Common myeloid progenitor, CD34-positive (primary cell): Measurements from ENCODE around the gene STPG1.

Experiments
- CTCF ChIA-PET: fragments of 350-600 bp; sonication (Branson Sonifier 250); formaldehyde crosslinking; loops from one replicate; lab custom pipeline; 2021; ENCODE audit warnings: antibody characterized with exemption; lab: Charles Lee
- POLR2A ChIA-PET: fragments of 350-600 bp; sonication (Branson Sonifier 250); formaldehyde crosslinking; loops from one replicate; lab custom pipeline; 2021; ENCODE audit warnings: antibody characterized with exemption; lab: Charles Lee
- DNase-seq, 3 donors: peaks; one replicate each; pipeline versions ENCODE4 v3.0.0 to v3.0.0-alpha.2; 2013
- H3K27ac ChIP-seq, 2 experiments: 1 replicate in 1 of 2; 2 replicates in 1 of 2; pipeline ENCODE4 v1.7.0; 2013; ENCODE audit warnings: inconsistent platforms in 2 of 2, low read length in 2 of 2, mild to moderate bottlenecking in 2 of 2, low read depth in 1 of 2, moderate library complexity in 1 of 2; ENCODE audit not compliant: severe bottlenecking in 2 of 2, insufficient read depth in 1 of 2, poor library complexity in 1 of 2
- H3K27me3 ChIP-seq, 5 experiments: replicated peaks in 2 of 5; 1 replicate in 3 of 5; 2 replicates in 2 of 5; pipeline versions ENCODE4 v1.6.1 to v1.7.0; 2013; ENCODE audit warnings: low read length in 4 of 5, mild to moderate bottlenecking in 2 of 5, moderate library complexity in 2 of 5, inconsistent platforms in 1 of 5; ENCODE audit not compliant: insufficient read depth in 5 of 5, control insufficient read depth in 4 of 5
- H3K36me3 ChIP-seq, 4 experiments: 1 replicate in 2 of 4; 2 replicates in 2 of 4; pipeline versions ENCODE4 v1.6.1 to v1.7.0; 2013; ENCODE audit warnings: low read length in 3 of 4, control low read depth in 1 of 4, mild to moderate bottlenecking in 1 of 4; ENCODE audit not compliant: control insufficient read depth in 4 of 4, insufficient read depth in 4 of 4
- H3K4me1 ChIP-seq, 4 experiments: 1 replicate in 3 of 4; 2 replicates in 1 of 4; pipeline versions ENCODE4 v1.6.1 to v1.7.1; 2013; ENCODE audit warnings: low read length in 3 of 4, mild to moderate bottlenecking in 3 of 4, control low read depth in 1 of 4, inconsistent platforms in 1 of 4, moderate library complexity in 1 of 4; ENCODE audit not compliant: control insufficient read depth in 4 of 4, insufficient read depth in 4 of 4; ENCODE audit errors: control extremely low read depth in 1 of 4
- H3K4me3 ChIP-seq, 7 experiments: 1 replicate in 4 of 7; 2 replicates in 3 of 7; pipeline versions ENCODE4 v1.5.1 to v1.7.0; 2013; ENCODE audit warnings: mild to moderate bottlenecking in 7 of 7, low read length in 6 of 7, moderate library complexity in 6 of 7, inconsistent platforms in 2 of 7, low read depth in 2 of 7, control low read depth in 1 of 7; ENCODE audit not compliant: insufficient read depth in 4 of 7, control insufficient read depth in 1 of 7; ENCODE audit errors: extremely low read depth in 1 of 7
- H3K9me3 ChIP-seq, 5 experiments: 1 replicate in 4 of 5; 2 replicates in 1 of 5; pipeline versions ENCODE4 v1.6.1 to v1.7.1; 2013; ENCODE audit warnings: low read length in 4 of 5, mild to moderate bottlenecking in 2 of 5, inconsistent platforms in 1 of 5, low read depth in 1 of 5, moderate library complexity in 1 of 5; ENCODE audit not compliant: control insufficient read depth in 4 of 5, insufficient read depth in 2 of 5; ENCODE audit errors: control extremely low read depth in 1 of 5
- WGBS: methylation state at CpG from one replicate; pipeline ENCODE4 v1.1.5; 2013; ENCODE audit not compliant: insufficient coverage; 5-methylcytosine and 5-hydroxymethylcytosine counted together

Gene STPG1

DNA sequence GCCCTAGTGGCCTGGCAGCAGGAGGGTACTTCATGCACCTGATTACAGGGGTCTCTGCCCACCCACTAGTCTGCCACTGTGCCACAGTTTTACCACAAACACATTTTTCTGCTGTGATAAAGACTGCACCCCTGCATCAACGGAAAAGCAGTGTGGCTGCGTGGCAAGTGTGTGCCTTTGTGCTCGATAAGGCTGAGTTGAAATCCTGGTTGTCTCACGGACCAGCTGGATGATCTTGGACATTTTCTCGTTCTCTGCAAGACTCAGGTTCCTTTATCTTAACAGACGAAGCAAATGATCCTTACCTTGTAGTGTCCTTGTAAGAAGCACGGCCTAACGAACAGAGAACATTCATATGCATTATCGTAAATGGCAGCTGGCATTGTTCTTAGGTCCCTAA lies 84.3 kb downstream of the STPG1 start:
- 71% methylated on average over 9 of the region's 9 CpGs for WGBS
- no peak overlapping the region for H3K4me3 ChIP-seq

GRCh38 chr1:24327891-24328290 lies 85.7 kb downstream of the STPG1 start:
- WGBS: 100% methylated on average over 2 of the region's 2 CpGs

More for the DNA sequence above, 84.3 kb downstream of the STPG1 start:
- H3K27me3 ChIP-seq: peaks cover 0 to 25% (median 14%) of the 10 kb centered on the region in 5 experiments
- H3K4me1 ChIP-seq: peaks cover 0 to 10% (median 0%) of the 10 kb centered on the region in 4 experiments
- ChIA-PET CTCF (interaction anchor here (1.3 kb wide), 1 partner anchor 13 kb away, joined by 3 read pairs; no protein-coding TSS in a partner anchor), POLR2A (no interaction called here)
- H3K36me3 ChIP-seq: no peaks in the 10 kb centered on the region
- H3K9me3 ChIP-seq: no peaks in the 10 kb centered on the region
- H3K27ac ChIP-seq: no peak overlapping the region
- peak in 2 of 3 donors; percentile 54 to 79 for DNase-seq

DNA sequence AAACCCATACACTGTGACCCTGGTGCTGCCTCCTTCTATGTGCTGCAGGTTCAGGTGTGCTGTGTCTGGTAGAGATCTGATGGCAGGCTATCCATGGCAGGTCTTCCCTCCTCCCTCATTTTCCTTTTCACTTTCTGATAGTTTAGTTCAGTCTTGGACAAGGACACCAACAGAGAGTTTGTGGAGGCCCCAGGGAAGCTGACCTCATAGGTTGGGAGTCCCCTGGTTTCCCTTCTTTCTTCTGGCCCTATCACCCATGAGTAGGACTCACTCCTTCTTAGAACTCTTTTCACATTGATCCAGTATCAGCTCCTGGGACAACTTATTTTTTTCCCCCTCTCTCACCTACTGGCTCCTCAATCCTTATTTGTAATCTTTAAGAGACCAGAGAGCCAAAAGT lies 86.1 kb downstream of the STPG1 start:
- POLR2A ChIA-PET: no interaction called here
- no peaks in the 10 kb centered on the region for H3K9me3 ChIP-seq
- H3K27me3 ChIP-seq: peaks cover 0 to 43% (median 26%) of the 10 kb centered on the region in 5 experiments
- no peaks in the 10 kb centered on the region for H3K36me3 ChIP-seq
- no peak overlapping the region for H3K4me3 ChIP-seq
- DNase-seq: no peak
- H3K4me1 ChIP-seq: peaks cover 4 to 17% (median 5%) of the 10 kb centered on the region in 4 experiments
- CTCF ChIA-PET: no interaction called here
- no peak overlapping the region for H3K27ac ChIP-seq

More at GRCh38 chr1:24327891-24328290, 85.7 kb downstream of the STPG1 start:
- Histone ChIP-seq H3K36me3 (no peaks in the 10 kb centered on the region), H3K27ac (no peak overlapping the region), H3K4me1 (peaks cover 0 to 13% (median 2%) of the 10 kb centered on the region in 4 experiments), H3K27me3 (peaks cover 0 to 39% (median 23%) of the 10 kb centered on the region in 5 experiments), H3K9me3 (no peaks in the 10 kb centered on the region), H3K4me3 (no peak overlapping the region)
- ChIA-PET CTCF (no interaction called here), POLR2A (no interaction called here)
- DNase-seq: no peak

- CTCF ChIA-PET: interaction anchor here (2.5 kb wide), 1 partner anchor 10 kb away, joined by 7 read pairs; no protein-coding TSS in a partner anchor
- POLR2A ChIA-PET: no interaction called here
- no peak for DNase-seq
- Histone ChIP-seq H3K9me3 (no peaks in the 10 kb centered on the region), H3K27ac (no peak overlapping the region), H3K4me3 (no peak overlapping the region), H3K27me3 (peaks cover 0 to 60% (median 27%) of the 10 kb centered on the region in 5 experiments), H3K36me3 (no peaks in the 10 kb centered on the region), H3K4me1 (peaks cover 12 to 34% (median 21%) of the 10 kb centered on the region in 4 experiments)
- WGBS: 96% methylated on average over 6 of the region's 7 CpGs
Observed at GRCh38 chr1:24325587-24326449, 87.8 kb downstream of the STPG1 start.

- POLR2A ChIA-PET: no interaction called here
- CTCF ChIA-PET: interaction anchor here (2.5 kb wide), 1 partner anchor 11 kb away, joined by 7 read pairs; no protein-coding TSS in a partner anchor
- H3K4me1 ChIP-seq: peaks cover 12 to 36% (median 23%) of the 10 kb centered on the region in 4 experiments
- no peaks in the 10 kb centered on the region for H3K36me3 ChIP-seq
- H3K27me3 ChIP-seq: peaks cover 4 to 69% (median 29%) of the 10 kb centered on the region in 5 experiments
- WGBS: 93% methylated on average over 6 of the region's 6 CpGs
- no peaks in the 10 kb centered on the region for H3K9me3 ChIP-seq
- no peak overlapping the region for H3K27ac ChIP-seq
- peak in 1 of 3 donors; percentile 14 for DNase-seq
- no peak overlapping the region for H3K4me3 ChIP-seq
Observed at GRCh38 chr1:24324903-24325302, 88.7 kb downstream of the STPG1 start.

- H3K27me3 ChIP-seq: peaks cover 6 to 85% (median 39%) of the 10 kb centered on the region in 5 experiments
- CTCF ChIA-PET: no interaction called here
- no peak for DNase-seq
Observed at GRCh38 chr1:24323281-24323680, 90.3 kb downstream of the STPG1 start.

More at GRCh38 chr1:24323281-24323680, 90.3 kb downstream of the STPG1 start:
- H3K4me1 ChIP-seq: peaks cover 12 to 46% (median 35%) of the 10 kb centered on the region in 4 experiments
- no peak overlapping the region for H3K27ac ChIP-seq
- no peak overlapping the region for H3K4me3 ChIP-seq
- H3K36me3 ChIP-seq: no peaks in the 10 kb centered on the region
- POLR2A ChIA-PET: no interaction called here
- H3K9me3 ChIP-seq: no peaks in the 10 kb centered on the region
- WGBS: 100% methylated on average over 2 of the region's 2 CpGs
